Keratinocyte (primary cell): ENCODE measurements around the gene COL4A6.

Experiments used
- CTCF ChIP-seq, 3 experiments: IDR thresholded peaks in 1 of 3; conservative IDR thresholded peaks in 1 of 3; optimal IDR thresholded peaks in 1 of 3; 2 replicates in 2 of 3; 3 replicates in 1 of 3; pipeline versions ENCODE3 to v1.5.1; 2011; ENCODE audit warnings: low read length in 3 of 3, mild to moderate bottlenecking in 3 of 3, moderate library complexity in 2 of 3, control low read depth in 1 of 3, inconsistent platforms in 1 of 3; ENCODE audit not compliant: insufficient read depth in 2 of 3; ENCODE audit errors: extremely low read depth in 1 of 3
- EZH2 ChIP-seq: IDR thresholded peaks from one replicate; pipeline ENCODE4 v1.6.1; 2012; ENCODE audit warnings: inconsistent platforms, mild to moderate bottlenecking, low read length, moderate library complexity

GRCh38 chrX:108307132-108308085, 130.8 kb downstream of the COL4A6 start:
- TF ChIP-seq CTCF (optimal IDR thresholded peaks at IDR 0.05 in 1 of 3, IDR thresholded peaks at IDR 0.05 in 1 of 3, conservative IDR thresholded peaks at IDR 0.05 in 1 of 3; ENCODE audit: extremely low read depth in 1 of 3, insufficient read depth in 2 of 3, low read length in 3 of 3) (no peak), EZH2 (no peak)
